Mucosa of descending colon (tissue), 3 donors: ENCODE results near the gene CAND1. TPM values are rescaled to one million over a fixed set of nuclear protein-coding genes. Genes with fewer than 3 reads are reported as not detected.

ENCODE experiments used
- ATAC-seq: fragments of 200-7000 bp; cut with Tn5 transposase; one replicate; pipeline ENCODE4 v1.9.1; 2020; ENCODE audit warnings: mild to moderate bottlenecking, moderate library complexity
- DNase-seq, 3 donors: peaks; one replicate each; pipeline ENCODE4 v3.0.0-alpha.2; 2020
- H3K36me3 ChIP-seq: fragments of 200-600 bp; one replicate; pipeline ENCODE4 v1.8.0; 2021; ENCODE audit warnings: low read depth, mild to moderate bottlenecking
- H3K4me1 ChIP-seq: fragments of 200-600 bp; one replicate; pipeline ENCODE4 v1.8.0; 2021; ENCODE audit warnings: low read depth, mild to moderate bottlenecking
- H3K4me3 ChIP-seq: fragments of 200-600 bp; one replicate; pipeline ENCODE4 v1.8.0; 2021; ENCODE audit warnings: mild to moderate bottlenecking
- H3K9me3 ChIP-seq: fragments of 200-600 bp; one replicate; pipeline ENCODE4 v1.8.0; 2021; ENCODE audit warnings: mild to moderate bottlenecking
- CTCF ChIP-seq: fragments of 200-600 bp; IDR thresholded peaks from one replicate; pipeline ENCODE4 v1.8.0; 2022; ENCODE audit warnings: antibody characterized with exemption, mild to moderate bottlenecking
- intact Hi-C, 2 donors: fragments of 100-400 bp; cut with DNase I in 1 of 2; cut with micrococcal nuclease in 1 of 2; formaldehyde crosslinking; loops; one replicate each; pipeline versions ENCODE4 v1.11.0 to v1.11.1; 2022; cut with DNase I, micrococcal nuclease
- total RNA-seq, 3 donors: library from RNA; stranded (reverse); fragmentation: NEBNext Ultra II Directional in 2 of 3; extraction: Animal tissue kit (Norgen Biotek cat#: 25700) in 2 of 3; gene quantifications; one replicate each; pipeline versions ENCODE4 v1.2.1 to v1.2.4, GENCODE V29; 2021 to 2023
- donor health status: DM: no; HTN: no; CAD: no; lungs with moderate emphysema.
- donor health status: DM: no; HTN: no; CAD: no.
- donor health status: DM: no; HTN: yes; CAD: no.

CAND1 gene
- total RNA-seq, 3 donors from 2014 or later: 95.1 to 114 (median 101) TPM

DNA sequence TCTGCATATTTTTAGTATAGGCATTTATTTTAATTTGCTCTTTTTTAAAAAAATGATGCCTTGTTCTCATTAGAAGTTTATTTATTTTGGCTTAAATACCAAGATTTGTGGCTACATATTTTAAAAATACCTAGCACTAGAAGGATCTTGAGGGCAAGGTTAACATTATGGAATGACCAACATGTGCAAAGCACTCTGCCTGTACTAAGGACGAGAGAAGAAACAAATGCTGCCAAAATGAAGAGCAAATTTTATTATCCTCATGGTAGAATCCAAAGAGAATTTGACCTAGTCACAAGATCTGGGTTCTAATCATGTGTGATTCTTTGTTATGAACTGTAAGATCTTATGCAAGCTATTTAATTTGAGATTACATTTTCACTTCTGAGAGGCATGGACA is 2.8 kb downstream of the CAND1 start:
- no peaks in the 10 kb centered on the region for H3K36me3 ChIP-seq
- H3K4me1 ChIP-seq: peaks cover 25% of the 10 kb centered on the region
- no peak for TF ChIP-seq CTCF
- no peak overlapping the region for H3K4me3 ChIP-seq
- H3K9me3 ChIP-seq: no peaks in the 10 kb centered on the region
- intact Hi-C loops: no loop called here
- no peak for ATAC-seq
- no peak for DNase-seq

GRCh38 chr12:67274186-67274585 is 5.0 kb downstream of the CAND1 start:
- H3K4me1 ChIP-seq: peaks cover 25% of the 10 kb centered on the region
- no peak for DNase-seq
- intact Hi-C loops: no loop called here
- H3K4me3 ChIP-seq: no peak overlapping the region
- no peaks in the 10 kb centered on the region for H3K36me3 ChIP-seq
- H3K9me3 ChIP-seq: no peaks in the 10 kb centered on the region
- no peak for ATAC-seq
- TF ChIP-seq CTCF: no peak

- DNase-seq: no peak
- Histone ChIP-seq H3K4me3 (no peak overlapping the region), H3K9me3 (no peaks in the 10 kb centered on the region), H3K36me3 (no peaks in the 10 kb centered on the region), H3K4me1 (peaks cover 25% of the 10 kb centered on the region)
- intact Hi-C loops: no loop called here
- no peak for TF ChIP-seq CTCF
- peak; percentile 29 for ATAC-seq
These were observed 6.3 kb downstream of the CAND1 start for GRCh38 chr12:67275380-67275913.

GRCh38 chr12:67276421-67276820 is 7.3 kb downstream of the CAND1 start:
- ATAC-seq: no peak
- intact Hi-C loops: no loop called here
- Histone ChIP-seq H3K4me1 (peaks cover 16% of the 10 kb centered on the region), H3K4me3 (no peak overlapping the region), H3K36me3 (no peaks in the 10 kb centered on the region), H3K9me3 (no peaks in the 10 kb centered on the region)
- no peak for TF ChIP-seq CTCF
- DNase-seq: no peak

GRCh38 chr12:67279637-67280036 is 10.5 kb downstream of the CAND1 start:
- Histone ChIP-seq H3K4me1 (no peaks in the 10 kb centered on the region), H3K36me3 (no peaks in the 10 kb centered on the region), H3K4me3 (no peak overlapping the region), H3K9me3 (no peaks in the 10 kb centered on the region)
- intact Hi-C loops: loop anchor here in 1 of 2 donors (10.0 kb wide), 1 partner anchor 225 kb away; no protein-coding TSS in a partner anchor
- no peak for TF ChIP-seq CTCF
- DNase-seq (no peak), ATAC-seq (no peak)

- H3K9me3 ChIP-seq: no peaks in the 10 kb centered on the region
- TF ChIP-seq CTCF: no peak
- no peak overlapping the region for H3K4me3 ChIP-seq
- ATAC-seq: no peak
- H3K4me1 ChIP-seq: no peaks in the 10 kb centered on the region
- intact Hi-C loops: loop anchor here in 1 of 2 donors (10.0 kb wide), 1 partner anchor 225 kb away; no protein-coding TSS in a partner anchor
- H3K36me3 ChIP-seq: no peaks in the 10 kb centered on the region
- DNase-seq: no peak
These were observed 10.9 kb downstream of the CAND1 start for GRCh38 chr12:67280088-67280487.
